Stomach (tissue), 9 donors: ENCODE data around the gene ZKSCAN3. TPM values are rescaled to one million over a fixed set of nuclear protein-coding genes. Genes with fewer than 3 reads are reported as not detected.

ENCODE experiments used
- DNase-seq, 2 donors: peaks; one replicate each; pipeline versions ENCODE4 v3.0.0 to v3.0.0-alpha.2; 2013 to 2019
- H3K27ac ChIP-seq, 5 donors: fragments of 200-600 bp in 4 of 5; sonication (generic) in 4 of 5; one replicate each; pipeline ENCODE4 v1.5.1; 2013 to 2019; ENCODE audit warnings: mild to moderate bottlenecking in 1 of 5, moderate library complexity in 1 of 5
- H3K27me3 ChIP-seq, 3 donors: fragments of 200-600 bp; sonication (generic); one replicate each; pipeline ENCODE4 v1.5.1; 2017 to 2019; ENCODE audit warnings: mixed run types in 1 of 3
- H3K36me3 ChIP-seq, 4 donors: fragments of 200-600 bp; sonication (generic); 1 replicate in 3 of 4; 2 replicates in 1 of 4; pipeline ENCODE4 v1.5.1; 2016 to 2019
- H3K4me1 ChIP-seq, 4 donors: fragments of 200-600 bp; sonication (generic); one replicate each; pipeline ENCODE4 v1.5.1; 2016 to 2019
- H3K4me3 ChIP-seq, 4 donors: fragments of 200-600 bp; sonication (generic) in 3 of 4; one replicate each; pipeline ENCODE4 v1.5.1; 2016 to 2019; ENCODE audit warnings: mild to moderate bottlenecking in 1 of 4
- H3K9me3 ChIP-seq, 4 donors: fragments of 200-600 bp; sonication (generic); one replicate each; pipeline ENCODE4 v1.5.1; 2016 to 2019
- EP300 ChIP-seq: sonication (generic); formaldehyde crosslinking; IDR thresholded peaks from one replicate; pipeline ENCODE4 v1.6.1; 2017; ENCODE audit warnings: antibody characterized with exemption
- POLR2A ChIP-seq, 4 donors: fragments of 450-650 bp; IDR thresholded peaks; one replicate each; pipeline ENCODE4 v1.6.1; 2016; ENCODE audit warnings: antibody characterized with exemption in 4 of 4, control low read depth in 2 of 4, mild to moderate bottlenecking in 1 of 4, moderate library complexity in 1 of 4
- POLR2AphosphoS5 ChIP-seq, 3 donors: sonication (generic); formaldehyde crosslinking; IDR thresholded peaks; one replicate each; pipeline ENCODE4 v1.6.1; 2016; ENCODE audit warnings: antibody characterized with exemption in 3 of 3
- WGBS, 5 donors: extraction: QIAGEN DNeasy Blood & Tissue Kit in 3 of 5; methylation state at CpG; one replicate each; pipeline versions ENCODE4 v1.1.5 to v1.1.7; 2013 to 2018; 5-methylcytosine and 5-hydroxymethylcytosine counted together
- intact Hi-C: fragments of 100-400 bp; cut with DNase I; formaldehyde crosslinking; loops from one replicate; pipeline ENCODE4 v1.15.1; 2023; ENCODE audit warnings: low total_unique reads
- polyA plus RNA-seq, 3 donors: library from polyadenylated mRNA; stranded (reverse); fragments of 200-250 nt; gene quantifications; one replicate each; pipeline ENCODE4 v1.2.3, GENCODE V29; 2013
- total RNA-seq, 5 donors: library from RNA; depleted of rRNA; stranded (reverse); fragments of >200 nt; gene quantifications; one replicate each; pipeline versions ENCODE4 v1.1.0 to v1.2.3, GENCODE V29; 2014 to 2016
- TF ChIP-seq, protein P1 (sequence below), 7 experiments: fragments of 450-650 bp in 4 of 7; fragments of 200-600 bp in 3 of 7; sonication (generic) in 3 of 7; IDR thresholded peaks; one replicate each; pipeline ENCODE4 v1.5.1; 2016 to 2019; ENCODE audit warnings: antibody characterized with exemption in 7 of 7, control low read depth in 2 of 7, mild to moderate bottlenecking in 1 of 7
- donor health status: healthy with polysubstance abuse.
- donor health status: Bipolar disorder and iron deficiency.
- donor health status: healthy.

ZKSCAN3 gene
- total and polyA plus RNA-seq, 8 donors: 0.61 to 31.2 (median 3.2) TPM

DNA sequence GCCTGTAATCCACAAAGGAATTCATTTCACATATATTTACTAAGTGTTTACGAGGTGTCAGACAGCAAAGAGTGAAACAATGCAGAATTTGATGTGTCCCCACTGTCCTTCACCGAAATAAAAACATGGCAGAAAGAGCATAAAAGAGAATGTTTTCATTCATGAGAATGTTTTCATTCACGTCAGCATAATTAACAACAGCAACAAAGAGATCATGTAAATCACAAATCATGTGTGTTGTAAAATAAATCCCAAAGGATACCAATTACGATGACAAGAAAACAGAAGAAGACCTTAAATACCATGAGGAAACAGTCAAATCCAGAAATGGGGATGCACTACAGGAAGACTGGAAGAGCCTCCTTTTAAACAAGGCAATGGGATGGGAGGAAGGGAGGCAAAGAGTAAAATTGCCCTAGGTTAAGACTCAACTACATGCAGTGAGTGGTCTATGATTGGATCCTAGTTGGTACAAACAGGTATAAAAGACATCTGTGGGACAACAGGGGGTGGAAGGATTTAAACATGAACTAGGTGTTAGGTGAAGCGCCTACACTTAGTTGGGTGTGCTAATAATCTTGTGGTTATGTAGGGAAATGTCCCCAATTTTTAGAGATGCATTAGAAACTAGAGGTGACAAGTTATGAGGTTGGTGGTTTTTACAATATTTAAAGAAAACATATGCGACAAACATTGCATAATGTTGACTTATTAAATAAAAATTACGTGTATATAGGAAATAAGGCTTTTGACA is 15.3 kb upstream of the ZKSCAN3 start:
- H3K9me3 ChIP-seq: peaks cover 0 to 2% (median 0%) of the 10 kb centered on the region in 4 donors
- TF ChIP-seq POLR2AphosphoS5 (IDR thresholded peaks at IDR 0.05): no peak
- TF ChIP-seq, protein P1, sequence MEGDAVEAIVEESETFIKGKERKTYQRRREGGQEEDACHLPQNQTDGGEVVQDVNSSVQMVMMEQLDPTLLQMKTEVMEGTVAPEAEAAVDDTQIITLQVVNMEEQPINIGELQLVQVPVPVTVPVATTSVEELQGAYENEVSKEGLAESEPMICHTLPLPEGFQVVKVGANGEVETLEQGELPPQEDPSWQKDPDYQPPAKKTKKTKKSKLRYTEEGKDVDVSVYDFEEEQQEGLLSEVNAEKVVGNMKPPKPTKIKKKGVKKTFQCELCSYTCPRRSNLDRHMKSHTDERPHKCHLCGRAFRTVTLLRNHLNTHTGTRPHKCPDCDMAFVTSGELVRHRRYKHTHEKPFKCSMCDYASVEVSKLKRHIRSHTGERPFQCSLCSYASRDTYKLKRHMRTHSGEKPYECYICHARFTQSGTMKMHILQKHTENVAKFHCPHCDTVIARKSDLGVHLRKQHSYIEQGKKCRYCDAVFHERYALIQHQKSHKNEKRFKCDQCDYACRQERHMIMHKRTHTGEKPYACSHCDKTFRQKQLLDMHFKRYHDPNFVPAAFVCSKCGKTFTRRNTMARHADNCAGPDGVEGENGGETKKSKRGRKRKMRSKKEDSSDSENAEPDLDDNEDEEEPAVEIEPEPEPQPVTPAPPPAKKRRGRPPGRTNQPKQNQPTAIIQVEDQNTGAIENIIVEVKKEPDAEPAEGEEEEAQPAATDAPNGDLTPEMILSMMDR (IDR thresholded peaks at IDR 0.05): no peak
- no peak for TF ChIP-seq POLR2A (IDR thresholded peaks at IDR 0.05)
- peak overlapping the region; percentile 93 to 99 (median 95) for H3K27ac ChIP-seq
- peak overlapping the region in 3 of 4 donors; percentile 58 to 69 (median 63) for H3K4me3 ChIP-seq
- peaks cover 3 to 26% (median 14%) of the 10 kb centered on the region in 4 donors for H3K4me1 ChIP-seq
- H3K27me3 ChIP-seq: no peaks in the 10 kb centered on the region
- peak in 1 of 2 donors; percentile 7 for DNase-seq
- WGBS, 5 donors: 71 to 86% (median 80%) methylated on average over 7 of the region's 7 CpGs
- intact Hi-C loops: no loop called here
- H3K36me3 ChIP-seq: peaks cover 0 to 9% (median under 1%) of the 10 kb centered on the region in 4 donors

DNA sequence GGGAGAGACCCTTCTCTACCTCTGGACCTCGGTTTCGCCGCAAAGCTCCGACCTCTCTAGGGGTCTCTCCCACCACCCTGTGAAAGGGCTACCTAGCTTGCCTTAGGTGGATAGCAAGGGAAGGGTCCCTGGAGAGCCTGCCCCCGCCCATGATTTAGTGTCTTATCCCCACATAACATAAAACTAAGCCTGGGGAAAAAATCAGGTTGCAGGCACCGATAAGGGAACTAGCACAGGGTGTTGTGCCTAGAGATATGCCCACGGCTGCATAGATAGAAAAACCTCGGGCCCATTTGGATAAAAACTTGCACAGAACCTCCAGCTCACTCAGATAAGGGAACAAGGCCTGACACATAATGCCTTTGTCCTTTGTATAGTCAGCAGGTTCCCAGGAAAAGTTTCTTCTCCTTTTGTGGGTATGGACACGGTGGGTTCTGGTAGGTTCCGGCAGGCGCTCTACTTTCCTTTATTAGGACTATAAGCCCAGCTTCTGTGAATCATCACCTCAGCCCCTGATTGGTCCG is 14.6 kb upstream of the ZKSCAN3 start:
- Histone ChIP-seq H3K4me3 (peak overlapping the region; percentile 58 to 69 (median 60)), H3K27me3 (no peaks in the 10 kb centered on the region), H3K9me3 (no peaks in the 10 kb centered on the region), H3K27ac (peak overlapping the region; percentile 93 to 99 (median 95)), H3K36me3 (peaks cover 0 to 3% (median 0%) of the 10 kb centered on the region in 4 donors), H3K4me1 (peaks cover 3 to 26% (median 14%) of the 10 kb centered on the region in 4 donors)
- 20 to 29% (median 27%) methylated on average over 12 of the region's 12 CpGs for WGBS, 5 donors
- TF ChIP-seq POLR2A (IDR thresholded peaks at IDR 0.05) (no peak), POLR2AphosphoS5 (IDR thresholded peaks at IDR 0.05) (peak in 1 of 3 donors; percentile 1), EP300 (no peak)
- no peak for DNase-seq
- intact Hi-C loops: no loop called here

DNA sequence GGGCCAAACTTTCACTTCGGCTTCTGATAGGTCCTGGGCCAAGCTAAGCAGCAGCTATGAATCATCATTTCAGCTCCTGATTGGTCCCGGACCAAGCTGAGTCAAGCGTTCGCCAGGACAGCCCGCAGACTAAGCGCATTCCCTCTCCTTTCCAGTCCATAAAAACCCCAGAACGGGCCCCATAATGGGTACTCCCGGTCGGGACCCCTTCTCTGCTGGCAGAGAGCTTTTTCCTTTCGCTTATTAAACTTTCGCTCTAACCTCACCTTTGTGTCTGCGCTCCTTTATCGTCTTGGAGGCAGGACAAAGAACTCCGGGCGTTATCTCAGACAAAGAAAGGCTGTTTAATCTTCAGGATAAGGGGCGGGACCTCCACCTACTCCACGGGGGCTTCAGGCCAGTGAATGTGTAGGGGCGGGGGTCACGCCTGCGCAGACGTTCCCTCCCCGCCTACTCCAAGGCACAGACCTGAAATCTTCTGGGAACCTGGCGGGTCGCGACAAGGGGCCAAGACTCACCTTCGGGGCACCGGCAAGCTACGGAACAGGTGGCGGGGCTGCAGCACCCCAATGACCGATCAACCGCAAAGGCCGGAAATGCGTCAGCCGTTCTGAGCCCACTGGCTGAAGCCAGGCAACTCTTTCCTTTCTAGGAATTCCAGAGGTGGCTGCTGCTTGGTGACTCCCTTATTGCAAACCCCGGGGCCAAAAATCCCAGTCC is 14.0 kb upstream of the ZKSCAN3 start, which contains the start of gene ZSCAN31:
Gene ZSCAN31, minus strand, starts transcription at position 585 of the 720 bp plus-strand sequence. CDS start 6,465 bp downstream, outside the sequence.
- WGBS, 5 donors: 0 to 1% (median 1%) methylated on average over 22 to 35 of the region's 35 CpGs
- DNase-seq: peak; percentile 96 to 99
- Histone ChIP-seq H3K27ac (peak within 1 kb of the TSS; percentile 93 to 99 (median 95)), H3K27me3 (no peaks in the 10 kb centered on the region), H3K9me3 (no peaks in the 10 kb centered on the region), H3K4me1 (peaks cover 3 to 26% (median 14%) of the 10 kb centered on the region in 4 donors), H3K36me3 (no peaks in the 10 kb centered on the region), H3K4me3 (peak within 1 kb of the TSS; percentile 58 to 69 (median 60))
- TF ChIP-seq, protein P1 (IDR thresholded peaks at IDR 0.05): no peak
- peak in 1 of 4 donors; percentile 74 for TF ChIP-seq POLR2A (IDR thresholded peaks at IDR 0.05)
- no peak for TF ChIP-seq EP300
- TF ChIP-seq POLR2AphosphoS5 (IDR thresholded peaks at IDR 0.05): peak; percentile 73 to 95 (median 87)
- intact Hi-C loops: no loop called here

DNA sequence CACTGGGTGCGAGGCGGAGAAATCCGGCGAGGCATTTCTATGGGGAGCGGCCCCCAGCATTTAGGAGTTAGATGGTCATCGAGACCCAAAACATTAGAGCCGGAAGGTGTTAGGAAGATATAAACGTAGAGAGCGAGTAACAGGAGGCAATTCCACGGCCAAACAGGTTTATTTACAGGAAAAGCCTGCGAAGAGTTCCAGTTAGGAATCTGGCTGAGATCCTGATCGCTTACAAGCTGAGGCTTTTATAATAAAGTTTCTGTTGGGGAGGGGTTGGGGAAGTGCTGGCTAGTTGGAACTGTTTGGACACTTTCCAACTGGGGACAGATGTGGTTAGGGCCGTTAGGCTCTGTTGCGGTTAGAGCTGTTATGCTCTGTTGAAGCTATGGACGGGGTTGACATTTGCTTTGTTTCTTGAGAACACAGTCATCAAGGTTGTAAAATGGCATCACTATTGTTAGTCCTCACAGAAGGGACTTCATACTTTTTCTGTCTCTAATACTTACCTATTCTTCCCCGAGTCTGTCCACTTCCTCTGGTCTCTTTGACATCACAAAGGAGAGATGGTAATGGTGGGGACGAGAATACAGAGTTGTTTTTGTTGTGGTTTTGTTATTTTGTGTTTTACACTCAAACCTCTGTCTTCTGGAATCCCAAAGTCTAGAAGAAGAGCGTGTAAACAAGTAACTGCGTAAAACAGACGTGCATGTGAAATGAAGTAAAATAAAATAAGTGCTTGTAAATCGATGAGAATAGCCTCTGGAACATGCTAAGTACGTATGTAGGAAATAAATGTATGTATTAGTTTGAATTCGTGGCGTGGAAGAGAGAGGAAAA is 13.2 kb upstream of the ZKSCAN3 start:
- WGBS, 5 donors: 11 to 15% (median 14%) methylated on average over 24 of the region's 24 CpGs
- peak in 1 of 2 donors; percentile 91 for DNase-seq
- peak overlapping the region; percentile 93 to 99 (median 95) for H3K27ac ChIP-seq
- H3K4me3 ChIP-seq: peak overlapping the region; percentile 58 to 69 (median 60)
- no peaks in the 10 kb centered on the region for H3K9me3 ChIP-seq
- intact Hi-C loops: no loop called here
- peaks cover 3 to 26% (median 14%) of the 10 kb centered on the region in 4 donors for H3K4me1 ChIP-seq
- TF ChIP-seq EP300 (no peak), POLR2AphosphoS5 (IDR thresholded peaks at IDR 0.05) (no peak), POLR2A (IDR thresholded peaks at IDR 0.05) (no peak)
- TF ChIP-seq, protein P1 (IDR thresholded peaks at IDR 0.05): no peak
- H3K27me3 ChIP-seq: no peaks in the 10 kb centered on the region
- no peaks in the 10 kb centered on the region for H3K36me3 ChIP-seq
